Left ventricle myocardium inferior (tissue), 1 donor: Measurements from ENCODE around the gene FBXW4. TPM values are rescaled to one million over a fixed set of nuclear protein-coding genes. Genes with fewer than 3 reads are reported as not detected.

Source experiments
- DNase-seq: peaks from one replicate; pipeline ENCODE4 v3.0.0-alpha.2; 2020
- H3K27ac ChIP-seq: fragments of 200-600 bp; replicated peaks from 2 replicates; pipeline ENCODE4 v1.8.0; 2021
- H3K27me3 ChIP-seq: fragments of 200-600 bp; 2 replicates; pipeline ENCODE4 v1.8.0; 2021; ENCODE audit warnings: low read depth
- H3K36me3 ChIP-seq: fragments of 200-600 bp; 2 replicates; pipeline ENCODE4 v1.8.0; 2021
- H3K4me1 ChIP-seq: fragments of 200-600 bp; 2 replicates; pipeline ENCODE4 v1.8.0; 2021
- H3K4me3 ChIP-seq: fragments of 200-600 bp; 2 replicates; pipeline ENCODE4 v1.8.0; 2021; ENCODE audit warnings: mild to moderate bottlenecking, moderate library complexity
- H3K9me3 ChIP-seq: fragments of 200-600 bp; replicated peaks from 2 replicates; pipeline ENCODE4 v1.8.0; 2021
- intact Hi-C: fragments of 100-400 bp; cut with micrococcal nuclease; formaldehyde crosslinking; loops from one replicate; pipeline ENCODE4 v1.11.0; 2022
- total RNA-seq: library from RNA; stranded (reverse); fragmentation: NEBNext Ultra II Directional; extraction: Animal tissue kit (Norgen Biotek cat#: 25700); gene quantifications from one replicate; pipeline ENCODE4 v1.2.1, GENCODE V29; 2021
- TF ChIP-seq, protein P1 (sequence below): fragments of 200-600 bp; IDR thresholded peaks from 2 replicates; pipeline ENCODE4 v1.8.0; 2021; ENCODE audit warnings: antibody characterized with exemption, mild to moderate bottlenecking, borderline replicate concordance
- donor health status: DM: no; HTN: yes; CAD: no; lungs with severe emphysema.

The FBXW4 gene
- total RNA-seq, 1 donor from 2014 or later = 99.1 TPM

DNA sequence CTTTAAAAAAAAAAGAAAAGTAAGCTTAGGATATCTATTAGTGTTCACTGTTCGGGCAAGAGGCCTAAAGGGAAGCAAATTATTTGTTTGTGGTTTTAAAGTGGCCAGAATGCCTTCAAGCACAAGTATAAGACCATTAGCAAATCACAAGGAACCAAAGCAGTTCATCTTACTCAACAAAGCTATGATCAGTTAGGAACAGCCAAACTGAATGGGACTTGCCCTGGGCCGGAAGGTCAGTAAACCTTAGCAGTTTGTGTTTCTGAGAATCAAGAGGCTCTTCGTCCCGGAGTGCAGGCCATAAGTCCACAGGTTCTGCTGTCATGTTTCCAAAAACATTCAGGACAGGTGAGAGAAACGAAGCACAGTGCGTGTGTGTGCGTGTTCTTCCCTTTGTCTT lies 4.5 kb downstream of the FBXW4 start:
- Histone ChIP-seq H3K27ac (peak overlapping the region; percentile 43), H3K36me3 (no peaks in the 10 kb centered on the region), H3K4me1 (peaks cover 85% of the 10 kb centered on the region), H3K9me3 (no peaks in the 10 kb centered on the region), H3K4me3 (peak overlapping the region; percentile 4), H3K27me3 (no peaks in the 10 kb centered on the region)
- no peak for DNase-seq
- TF ChIP-seq, protein P1, sequence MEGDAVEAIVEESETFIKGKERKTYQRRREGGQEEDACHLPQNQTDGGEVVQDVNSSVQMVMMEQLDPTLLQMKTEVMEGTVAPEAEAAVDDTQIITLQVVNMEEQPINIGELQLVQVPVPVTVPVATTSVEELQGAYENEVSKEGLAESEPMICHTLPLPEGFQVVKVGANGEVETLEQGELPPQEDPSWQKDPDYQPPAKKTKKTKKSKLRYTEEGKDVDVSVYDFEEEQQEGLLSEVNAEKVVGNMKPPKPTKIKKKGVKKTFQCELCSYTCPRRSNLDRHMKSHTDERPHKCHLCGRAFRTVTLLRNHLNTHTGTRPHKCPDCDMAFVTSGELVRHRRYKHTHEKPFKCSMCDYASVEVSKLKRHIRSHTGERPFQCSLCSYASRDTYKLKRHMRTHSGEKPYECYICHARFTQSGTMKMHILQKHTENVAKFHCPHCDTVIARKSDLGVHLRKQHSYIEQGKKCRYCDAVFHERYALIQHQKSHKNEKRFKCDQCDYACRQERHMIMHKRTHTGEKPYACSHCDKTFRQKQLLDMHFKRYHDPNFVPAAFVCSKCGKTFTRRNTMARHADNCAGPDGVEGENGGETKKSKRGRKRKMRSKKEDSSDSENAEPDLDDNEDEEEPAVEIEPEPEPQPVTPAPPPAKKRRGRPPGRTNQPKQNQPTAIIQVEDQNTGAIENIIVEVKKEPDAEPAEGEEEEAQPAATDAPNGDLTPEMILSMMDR = no peak
- intact Hi-C loops = no loop called here

DNA sequence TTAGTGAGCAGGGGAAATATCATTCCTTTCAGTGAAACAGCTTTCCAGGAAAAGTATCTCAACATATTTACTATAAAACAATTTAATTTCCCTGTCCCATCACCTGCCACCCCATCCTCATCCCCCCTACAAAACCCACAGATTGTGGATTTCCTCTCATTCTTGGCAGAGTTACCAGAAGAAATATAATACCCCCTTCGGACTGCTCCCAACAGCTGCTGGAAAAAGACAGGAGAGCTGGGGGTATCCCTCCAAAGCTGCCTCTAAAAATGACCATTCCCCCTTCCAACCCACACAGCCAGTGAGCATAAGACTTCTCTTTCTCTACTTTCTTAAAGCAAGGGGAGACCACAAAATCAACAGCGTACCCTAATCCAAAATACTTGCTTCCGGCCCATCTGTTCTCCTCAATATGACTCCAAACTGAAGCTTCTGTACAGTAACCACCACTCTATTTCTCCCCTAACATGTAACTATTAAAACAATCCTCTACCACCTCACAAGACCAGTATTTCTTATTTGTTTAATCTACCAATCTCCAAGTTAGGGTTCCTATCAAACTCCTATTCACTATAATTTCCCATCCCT lies 7.8 kb downstream of the FBXW4 start:
- no peak overlapping the region for H3K4me3 ChIP-seq
- no peak overlapping the region for H3K27ac ChIP-seq
- TF ChIP-seq, protein P1 = no peak
- H3K9me3 ChIP-seq = no peaks in the 10 kb centered on the region
- DNase-seq = no peak
- intact Hi-C loops = no loop called here
- H3K27me3 ChIP-seq = no peaks in the 10 kb centered on the region
- no peaks in the 10 kb centered on the region for H3K36me3 ChIP-seq
- H3K4me1 ChIP-seq = peaks cover 78% of the 10 kb centered on the region

DNA sequence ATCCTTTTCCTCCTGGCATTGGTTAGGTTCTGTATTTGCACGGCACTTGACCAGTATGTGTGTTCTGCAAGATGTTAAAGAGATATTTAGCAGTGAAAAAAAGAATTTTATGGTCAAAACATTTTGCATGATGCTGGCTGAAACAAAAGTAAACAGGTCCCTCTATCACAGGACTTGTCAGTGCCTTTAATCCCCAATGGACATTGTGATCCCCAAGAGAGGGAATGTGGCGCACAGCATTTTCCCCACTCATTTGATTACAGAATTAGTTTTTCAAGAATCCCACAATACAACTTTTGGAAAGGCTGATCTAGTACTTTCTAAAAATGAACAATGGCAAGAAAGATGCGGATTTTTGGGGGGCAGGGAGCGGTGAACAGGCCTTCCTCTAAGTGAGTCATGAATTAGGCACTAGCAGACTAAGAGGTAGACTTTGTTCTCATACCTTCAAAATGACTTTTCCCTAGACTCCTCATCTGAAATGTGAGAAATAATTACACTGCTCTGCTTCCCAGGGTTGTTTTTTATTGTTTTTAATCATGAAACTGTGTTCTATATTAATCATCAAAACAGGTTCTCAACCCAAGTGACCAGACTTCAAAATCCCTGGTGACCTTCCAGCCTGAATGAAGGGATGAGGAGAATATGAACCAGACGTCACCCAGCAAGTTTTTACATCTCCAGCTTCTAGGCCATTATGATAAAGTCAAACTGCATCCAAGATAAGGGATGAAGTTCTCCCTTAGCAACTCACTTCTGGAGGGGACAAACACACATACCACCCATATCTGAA lies 8.6 kb downstream of the FBXW4 start:
- intact Hi-C loops = no loop called here

DNA sequence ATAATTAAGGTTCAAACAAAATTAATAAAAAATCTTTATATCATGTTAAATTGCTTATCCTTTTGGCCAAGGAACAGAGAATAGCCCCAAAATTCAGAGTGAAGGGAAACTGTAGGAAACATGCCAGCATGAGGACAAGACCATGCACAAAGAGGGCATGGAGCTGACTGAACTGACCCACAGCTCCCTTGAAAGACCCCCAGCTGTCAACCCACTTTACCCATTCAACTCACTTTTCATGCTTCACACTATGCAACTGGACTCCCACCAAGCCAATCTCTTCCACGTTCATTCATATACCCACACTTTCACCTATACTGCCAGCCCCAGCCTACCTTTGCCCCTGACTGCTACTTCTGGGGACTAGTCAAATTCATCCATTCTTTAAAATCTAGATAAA lies 10.2 kb downstream of the FBXW4 start:
- DNase-seq = no peak
- Histone ChIP-seq H3K27me3 (no peaks in the 10 kb centered on the region), H3K4me3 (no peak overlapping the region), H3K9me3 (no peaks in the 10 kb centered on the region), H3K4me1 (peaks cover 63% of the 10 kb centered on the region), H3K36me3 (no peaks in the 10 kb centered on the region), H3K27ac (no peak overlapping the region)
- TF ChIP-seq, protein P1 = no peak
- intact Hi-C loops = no loop called here

More for the DNA sequence above, 8.6 kb downstream of the FBXW4 start:
- TF ChIP-seq, protein P1 = no peak
- no peak for DNase-seq
- H3K4me3 ChIP-seq = no peak overlapping the region
- peaks cover 76% of the 10 kb centered on the region for H3K4me1 ChIP-seq
- H3K36me3 ChIP-seq = no peaks in the 10 kb centered on the region
- no peaks in the 10 kb centered on the region for H3K9me3 ChIP-seq
- no peak overlapping the region for H3K27ac ChIP-seq
- H3K27me3 ChIP-seq = no peaks in the 10 kb centered on the region

DNA sequence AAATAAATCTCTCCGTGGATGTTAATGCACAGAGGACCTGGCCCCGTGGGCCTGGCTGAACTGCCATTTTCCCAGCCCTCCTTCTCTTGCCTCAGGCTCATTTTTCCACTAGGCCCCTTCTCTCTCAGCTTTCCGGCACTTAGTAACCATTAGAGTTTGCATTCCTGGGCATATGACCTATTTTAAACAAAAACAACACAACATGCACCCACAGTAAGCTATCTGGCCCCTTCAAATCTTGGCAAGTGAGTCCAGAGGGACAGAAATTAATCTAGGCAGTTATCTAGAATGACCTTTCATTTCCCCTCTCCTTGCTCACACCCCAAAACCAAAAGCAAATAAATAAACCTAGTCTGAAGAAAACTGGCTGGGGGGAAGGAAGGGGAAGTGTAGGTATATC lies 11.7 kb downstream of the FBXW4 start:
- H3K4me3 ChIP-seq = no peak overlapping the region

More for the DNA sequence above, 11.7 kb downstream of the FBXW4 start:
- Histone ChIP-seq H3K36me3 (no peaks in the 10 kb centered on the region), H3K9me3 (no peaks in the 10 kb centered on the region), H3K27me3 (no peaks in the 10 kb centered on the region), H3K27ac (no peak overlapping the region), H3K4me1 (peaks cover 52% of the 10 kb centered on the region)
- no peak for DNase-seq
- TF ChIP-seq, protein P1 = no peak
- intact Hi-C loops = no loop called here
